ENCODE results near the gene ABCC2. TPM values are rescaled to one million over a fixed set of nuclear protein-coding genes. Genes with fewer than 3 reads are reported as not detected.
A peak's percentile ranks its signal among the peaks of the same experiment; 100 is the strongest.

The ABCC2 gene
- total and polyA plus RNA-seq, 4 experiments from 2014 or later: 0.72 to 6.7 (median 3.8) TPM

DNA sequence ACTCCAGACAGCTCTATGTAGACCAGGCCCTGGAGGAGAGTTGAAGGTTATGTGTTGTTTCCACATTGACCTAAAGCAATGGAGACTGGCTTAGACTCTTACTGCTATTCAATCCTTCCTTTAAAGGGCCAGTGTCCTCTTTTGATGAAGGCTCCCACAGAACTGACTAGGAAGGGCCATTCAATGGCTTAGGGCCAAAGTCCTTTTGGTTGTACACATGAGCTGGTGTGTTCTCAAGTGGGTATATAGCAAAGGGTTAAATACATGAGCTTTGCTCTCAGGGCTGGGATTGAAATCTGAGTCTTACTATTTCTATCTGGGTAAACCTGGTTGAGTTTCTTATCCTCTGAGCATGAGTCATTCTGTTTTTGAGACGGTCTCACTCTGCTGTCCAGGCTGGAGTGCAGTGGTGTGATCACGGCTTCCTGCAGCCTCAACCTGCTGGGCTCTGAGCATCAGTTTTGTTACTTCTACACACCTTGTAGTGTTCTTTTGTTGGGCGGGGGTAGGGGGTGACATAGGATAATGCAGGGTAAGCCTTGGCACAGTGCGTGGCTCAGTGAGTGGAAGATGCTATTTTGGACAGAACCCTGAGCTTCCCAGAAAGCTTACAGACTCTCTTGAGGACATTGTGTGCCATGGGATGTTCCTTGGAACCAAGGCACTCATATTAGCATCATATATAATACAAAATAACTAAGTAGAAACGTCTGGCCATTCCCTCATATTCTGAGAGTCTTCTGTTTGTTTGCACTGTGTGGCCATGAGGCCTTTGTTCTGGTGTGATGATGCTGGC, 90.1 kb downstream of the ABCC2 start:
- Mint-ChIP-seq H3K36me3 (peaks cover 0 to 15% of the 10 kb centered on the region in 2 donors), H3K27ac (no peak overlapping the region), H3K9me3 (peaks cover 0 to 14% (median 8%) of the 10 kb centered on the region in 8 donors), H3K27me3 (peaks cover 54 to 57% of the 10 kb centered on the region in 2 donors), H3K4me1 (peaks cover 8 to 35% (median 22%) of the 10 kb centered on the region in 4 donors), H3K4me3 (no peak overlapping the region)
- H3K4me1 ChIP-seq (ENCODE audit: insufficient read depth, low read length): peaks cover 21% of the 10 kb centered on the region
- POLR2A ChIA-PET (ENCODE audit: partially characterized antibody): no interaction called here
- H3K4me3 ChIP-seq (ENCODE audit: low read length in 2 of 2): no peak overlapping the region
- H3K36me3 ChIP-seq (ENCODE audit: insufficient read depth, low read length): no peaks in the 10 kb centered on the region
- no peaks in the 10 kb centered on the region for H3K9me3 ChIP-seq (ENCODE audit: control insufficient read depth in 1 of 2, low read length in 2 of 2)
- intact Hi-C loops (cut with micrococcal nuclease): no loop called here
- peaks cover 25% of the 10 kb centered on the region for H3K27me3 ChIP-seq (ENCODE audit: insufficient read depth, low read length)
- CTCF ChIA-PET (ENCODE audit: partially characterized antibody): interaction anchor here (1.0 to 1.4 kb wide), 2 partner anchors 27 to 174 kb away, joined by 3 to 5 read pairs; no protein-coding TSS in a partner anchor
- no peak overlapping the region for H3K27ac ChIP-seq (ENCODE audit: low read depth, low read length)
- DNase-seq: no peak

DNA sequence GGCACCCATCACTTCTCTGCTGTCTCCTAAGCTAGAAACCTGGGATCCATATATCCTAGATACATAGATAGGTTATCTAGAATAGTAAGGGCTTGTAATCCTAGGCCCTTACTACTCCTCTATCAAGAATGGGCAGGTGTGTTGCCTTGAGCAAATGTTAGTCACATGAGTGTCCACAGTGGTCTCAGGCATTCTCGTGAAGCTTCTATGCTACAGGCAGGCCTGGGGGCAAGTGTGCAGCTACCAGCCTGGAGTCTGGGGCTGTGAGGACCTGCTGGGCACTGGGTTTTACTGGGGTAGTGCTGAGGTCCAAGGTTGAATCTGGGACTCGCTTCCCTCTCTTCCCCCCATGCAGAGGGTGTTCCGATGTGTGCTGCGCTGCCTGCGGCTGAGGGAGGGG, 91.4 kb downstream of the ABCC2 start:
- intact Hi-C loops (cut with micrococcal nuclease): no loop called here
- Histone ChIP-seq H3K9me3 (ENCODE audit: control insufficient read depth in 1 of 2, low read length in 2 of 2) (no peaks in the 10 kb centered on the region), H3K4me1 (ENCODE audit: insufficient read depth, low read length) (peaks cover 21% of the 10 kb centered on the region), H3K4me3 (ENCODE audit: low read length in 2 of 2) (no peak overlapping the region), H3K27ac (ENCODE audit: low read depth, low read length) (no peak overlapping the region), H3K27me3 (ENCODE audit: insufficient read depth, low read length) (peaks cover 25% of the 10 kb centered on the region), H3K36me3 (ENCODE audit: insufficient read depth, low read length) (no peaks in the 10 kb centered on the region)
- no peak overlapping the region for H3K27ac Mint-ChIP-seq
- peaks cover 49 to 50% of the 10 kb centered on the region in 2 donors for H3K27me3 Mint-ChIP-seq
- DNase-seq: no peak
- no peak overlapping the region for H3K4me3 Mint-ChIP-seq
- ChIA-PET POLR2A (ENCODE audit: partially characterized antibody) (no interaction called here), CTCF (ENCODE audit: partially characterized antibody) (no interaction called here)
- H3K36me3 Mint-ChIP-seq: peaks cover 7 to 24% of the 10 kb centered on the region in 2 donors
- peaks cover 10 to 42% (median 25%) of the 10 kb centered on the region in 4 donors for H3K4me1 Mint-ChIP-seq
- peaks cover 0 to 5% (median 0%) of the 10 kb centered on the region in 8 donors for H3K9me3 Mint-ChIP-seq

DNA sequence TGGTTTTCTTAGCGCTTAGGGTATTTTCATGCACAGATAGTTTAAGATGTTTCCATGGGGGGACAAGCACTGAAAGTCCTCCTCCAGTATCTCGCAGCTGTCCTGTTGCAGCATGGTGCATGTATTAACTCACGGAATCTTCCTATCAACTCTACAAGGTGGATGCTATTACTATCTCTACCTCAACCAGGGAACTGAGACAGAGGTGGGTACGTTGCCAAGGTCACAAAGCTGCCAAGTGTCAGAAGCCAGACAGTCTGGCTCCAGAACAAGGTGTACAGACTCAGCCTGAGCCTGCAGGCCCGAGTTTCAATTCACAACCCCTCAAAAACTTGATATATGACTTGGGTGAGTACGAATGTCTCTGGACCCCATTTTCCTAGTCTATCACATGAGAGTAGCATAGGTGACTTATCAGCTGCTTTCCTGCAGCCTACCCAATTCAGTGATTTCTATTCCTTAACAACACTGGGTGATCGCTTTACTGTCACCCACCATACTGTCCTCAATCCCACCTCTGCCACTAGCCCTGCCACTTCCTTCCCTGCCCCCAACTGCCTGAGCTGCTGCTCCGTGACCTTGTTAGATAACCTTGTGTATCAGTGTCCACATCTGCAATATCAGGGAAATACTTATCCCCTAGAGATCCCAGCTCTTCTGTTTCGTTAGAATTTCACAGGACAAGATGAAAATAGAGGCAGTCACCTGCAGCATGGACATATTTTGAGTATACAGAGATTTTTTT, 92.1 kb downstream of the ABCC2 start:
- H3K27ac Mint-ChIP-seq: peak overlapping the region in 1 of 7 donors; percentile 3
- ChIA-PET POLR2A (ENCODE audit: partially characterized antibody) (no interaction called here), CTCF (ENCODE audit: partially characterized antibody) (interaction anchor here (1.3 kb wide), 1 partner anchor 160 kb away, joined by 3 read pairs; no protein-coding TSS in a partner anchor)
- H3K4me1 Mint-ChIP-seq: peaks cover 10 to 39% (median 23%) of the 10 kb centered on the region in 4 donors
- Histone ChIP-seq H3K27ac (ENCODE audit: low read depth, low read length) (no peak overlapping the region), H3K4me3 (ENCODE audit: low read length in 2 of 2) (no peak overlapping the region), H3K36me3 (ENCODE audit: insufficient read depth, low read length) (no peaks in the 10 kb centered on the region), H3K27me3 (ENCODE audit: insufficient read depth, low read length) (peaks cover 19% of the 10 kb centered on the region), H3K4me1 (ENCODE audit: insufficient read depth, low read length) (peaks cover 18% of the 10 kb centered on the region), H3K9me3 (ENCODE audit: control insufficient read depth in 1 of 2, low read length in 2 of 2) (no peaks in the 10 kb centered on the region)
- intact Hi-C loops (cut with micrococcal nuclease): no loop called here
- H3K9me3 Mint-ChIP-seq: peaks cover 0 to 5% (median 0%) of the 10 kb centered on the region in 8 donors
- peaks cover 47 to 49% of the 10 kb centered on the region in 2 donors for H3K27me3 Mint-ChIP-seq
- no peak for DNase-seq
- peaks cover 10 to 27% of the 10 kb centered on the region in 2 donors for H3K36me3 Mint-ChIP-seq
- H3K4me3 Mint-ChIP-seq: no peak overlapping the region

DNA sequence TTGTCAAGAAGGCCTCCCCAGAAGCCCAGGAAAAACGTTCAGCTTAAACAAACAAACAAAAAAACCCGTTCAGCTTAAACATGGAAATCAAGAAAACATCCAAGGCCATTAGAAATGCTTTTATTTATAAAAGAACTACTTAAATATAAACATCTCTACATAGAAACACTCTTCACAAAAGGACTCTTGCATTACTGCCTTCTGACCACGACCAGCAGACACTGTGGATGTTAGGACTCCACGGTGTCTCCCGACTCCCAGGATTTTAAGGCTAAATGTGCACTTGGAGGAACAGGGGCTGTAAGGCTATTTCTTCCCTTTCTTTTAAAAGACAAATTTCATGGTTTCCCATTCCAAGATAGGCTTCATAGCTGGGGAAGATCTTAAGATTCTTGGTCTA, 93.0 kb downstream of the ABCC2 start:
- CTCF ChIA-PET (ENCODE audit: partially characterized antibody): interaction anchor here (1.3 kb wide), 1 partner anchor 159 kb away, joined by 3 read pairs; no protein-coding TSS in a partner anchor
- intact Hi-C loops (cut with micrococcal nuclease): no loop called here
- H3K4me1 ChIP-seq (ENCODE audit: insufficient read depth, low read length): peaks cover 8% of the 10 kb centered on the region
- H3K4me3 Mint-ChIP-seq: no peak overlapping the region
- peaks cover 0 to 2% (median 0%) of the 10 kb centered on the region in 8 donors for H3K9me3 Mint-ChIP-seq
- H3K27ac Mint-ChIP-seq: no peak overlapping the region
- no peaks in the 10 kb centered on the region for H3K36me3 ChIP-seq (ENCODE audit: insufficient read depth, low read length)
- no peak overlapping the region for H3K27ac ChIP-seq (ENCODE audit: low read depth, low read length)
- H3K4me1 Mint-ChIP-seq: peaks cover 6 to 35% (median 16%) of the 10 kb centered on the region in 4 donors
- H3K36me3 Mint-ChIP-seq: peaks cover 17 to 36% of the 10 kb centered on the region in 2 donors
- peaks cover 37 to 43% of the 10 kb centered on the region in 2 donors for H3K27me3 Mint-ChIP-seq
- DNase-seq: no peak
- no peak overlapping the region for H3K4me3 ChIP-seq (ENCODE audit: low read length in 2 of 2)
- H3K9me3 ChIP-seq (ENCODE audit: control insufficient read depth in 1 of 2, low read length in 2 of 2): no peaks in the 10 kb centered on the region
- peaks cover 16% of the 10 kb centered on the region for H3K27me3 ChIP-seq (ENCODE audit: insufficient read depth, low read length)
- POLR2A ChIA-PET (ENCODE audit: partially characterized antibody): no interaction called here

DNA sequence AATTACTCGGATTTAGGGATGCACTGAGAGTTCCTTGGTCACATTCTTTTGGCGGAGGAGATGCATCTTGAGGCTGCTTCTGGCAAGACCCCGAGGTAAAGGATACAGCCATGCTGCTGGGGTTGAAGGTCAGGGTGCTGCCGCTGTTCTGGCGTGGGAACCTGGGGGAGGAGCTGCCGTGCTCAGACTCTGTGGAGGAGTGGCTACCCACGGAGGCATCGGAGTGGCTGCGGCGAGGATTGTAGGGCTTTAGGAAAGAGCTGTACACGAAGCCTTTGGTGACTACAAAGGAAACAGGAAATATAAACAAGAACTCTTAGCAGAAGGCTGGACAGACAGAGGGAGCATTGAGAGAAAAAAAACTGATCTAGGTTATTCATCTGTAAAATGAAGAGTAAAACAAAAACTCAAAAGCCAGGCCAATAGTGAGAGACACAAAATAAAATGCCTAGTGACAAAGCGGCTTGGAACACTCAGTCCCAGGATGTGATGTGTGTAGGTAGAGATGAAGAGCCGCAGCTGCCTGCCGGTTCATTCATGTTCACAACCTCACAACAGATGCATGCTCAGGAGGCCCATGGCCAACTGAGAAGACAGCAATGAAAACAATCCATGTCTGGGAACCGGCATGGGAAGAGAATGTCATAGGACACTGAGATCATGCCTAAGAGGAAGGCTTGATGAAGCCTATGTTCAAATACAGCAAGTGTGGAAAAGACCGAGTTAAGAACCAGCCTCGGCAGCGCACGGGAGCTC, 97.8 kb downstream of the ABCC2 start:
- POLR2A ChIA-PET (ENCODE audit: partially characterized antibody): no interaction called here
- peaks cover 0 to 2% (median 0%) of the 10 kb centered on the region in 8 donors for H3K9me3 Mint-ChIP-seq
- H3K4me1 ChIP-seq (ENCODE audit: insufficient read depth, low read length): peaks cover 4% of the 10 kb centered on the region
- intact Hi-C loops (cut with micrococcal nuclease): no loop called here
- no peaks in the 10 kb centered on the region for H3K36me3 ChIP-seq (ENCODE audit: insufficient read depth, low read length)
- H3K27ac Mint-ChIP-seq: peak overlapping the region in 1 of 7 donors; percentile 58
- H3K27ac ChIP-seq (ENCODE audit: low read depth, low read length): no peak overlapping the region
- peaks cover 5% of the 10 kb centered on the region for H3K27me3 ChIP-seq (ENCODE audit: insufficient read depth, low read length)
- H3K4me3 Mint-ChIP-seq: no peak overlapping the region
- DNase-seq: no peak
- H3K36me3 Mint-ChIP-seq: peaks cover 24 to 60% of the 10 kb centered on the region in 2 donors
- no peaks in the 10 kb centered on the region for H3K9me3 ChIP-seq (ENCODE audit: control insufficient read depth in 1 of 2, low read length in 2 of 2)
- peaks cover 5 to 21% (median 13%) of the 10 kb centered on the region in 4 donors for H3K4me1 Mint-ChIP-seq
- peaks cover 6 to 11% of the 10 kb centered on the region in 2 donors for H3K27me3 Mint-ChIP-seq
- no peak overlapping the region for H3K4me3 ChIP-seq (ENCODE audit: low read length in 2 of 2)
- CTCF ChIA-PET (ENCODE audit: partially characterized antibody): no interaction called here

DNA sequence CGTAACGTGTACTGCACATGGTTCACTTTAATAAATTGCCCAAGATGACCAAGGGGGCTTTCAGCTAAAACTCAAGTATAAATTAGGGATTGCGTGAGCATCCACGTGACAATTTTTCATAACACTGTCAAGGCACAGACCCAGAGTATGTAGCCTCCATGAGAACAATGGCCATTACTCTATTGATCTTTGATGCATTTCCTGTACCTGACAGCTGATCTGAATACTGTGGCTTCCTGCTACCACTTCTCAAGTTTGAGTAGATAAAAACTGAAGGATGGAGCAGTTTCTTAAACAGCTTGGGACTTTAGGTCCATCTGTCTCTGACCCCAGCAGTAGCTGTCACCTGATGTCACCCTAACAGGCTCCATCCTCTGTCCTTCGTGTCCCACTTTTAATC, 98.9 kb downstream of the ABCC2 start:
- ChIA-PET CTCF (ENCODE audit: partially characterized antibody) (interaction anchor here (0.6 to 1.0 kb wide), 3 partner anchors 11 to 164 kb away, joined by 3 read pairs; no protein-coding TSS in a partner anchor), POLR2A (ENCODE audit: partially characterized antibody) (no interaction called here)
- Histone ChIP-seq H3K27ac (ENCODE audit: low read depth, low read length) (no peak overlapping the region), H3K4me1 (ENCODE audit: insufficient read depth, low read length) (peaks cover 4% of the 10 kb centered on the region), H3K9me3 (ENCODE audit: control insufficient read depth in 1 of 2, low read length in 2 of 2) (no peaks in the 10 kb centered on the region), H3K4me3 (ENCODE audit: low read length in 2 of 2) (no peak overlapping the region), H3K36me3 (ENCODE audit: insufficient read depth, low read length) (no peaks in the 10 kb centered on the region), H3K27me3 (ENCODE audit: insufficient read depth, low read length) (no peaks in the 10 kb centered on the region)
- intact Hi-C loops (cut with micrococcal nuclease): no loop called here
- DNase-seq: no peak
- H3K9me3 Mint-ChIP-seq: peaks cover 0 to 2% (median 0%) of the 10 kb centered on the region in 8 donors
- peaks cover 0 to 3% of the 10 kb centered on the region in 2 donors for H3K27me3 Mint-ChIP-seq
- peaks cover 5 to 21% (median 13%) of the 10 kb centered on the region in 4 donors for H3K4me1 Mint-ChIP-seq
- no peak overlapping the region for H3K27ac Mint-ChIP-seq
- H3K36me3 Mint-ChIP-seq: peaks cover 30 to 62% of the 10 kb centered on the region in 2 donors
- no peak overlapping the region for H3K4me3 Mint-ChIP-seq

Measured in CD4-positive, alpha-beta memory T cell (primary cell).